A673 (cell line): ENCODE measurements around the gene SLC44A3.

ENCODE experiments used
- CTCF ChIP-seq: fragments of 300-800, 200-600 bp; sonication (generic); conservative IDR thresholded peaks from 2 replicates; pipeline ENCODE4 v1.5.1; 2017; ENCODE audit warnings: low read depth, mild to moderate bottlenecking, antibody characterized with exemption, low read length, moderate library complexity, mixed read lengths
- EZH2 ChIP-seq: fragments of 200-600 bp; sonication (generic); IDR thresholded peaks from 2 replicates; pipeline ENCODE4 v1.6.1; 2017; ENCODE audit warnings: borderline replicate concordance, low read depth, mild to moderate bottlenecking, mixed read lengths, antibody characterized with exemption, low read length; ENCODE audit not compliant: poor library complexity, severe bottlenecking

GRCh38 chr1:94863297-94863911 lies 43.2 kb downstream of the SLC44A3 start:
- TF ChIP-seq CTCF, result no peak
- TF ChIP-seq EZH2, result no peak
